ENCODE measurements around the gene PMPCA. TPM values are rescaled to one million over a fixed set of nuclear protein-coding genes. Genes with fewer than 3 reads are reported as not detected.

Gene PMPCA
- total and polyA plus RNA-seq, 7 donors: 22.9 to 49.9 (median 27.1) TPM

GRCh38 chr9:136379891-136380290 lies 30.6 kb upstream of the PMPCA start:
- no peaks in the 10 kb centered on the region for H3K9me3 ChIP-seq
- H3K36me3 ChIP-seq: peaks cover 7 to 66% (median 26%) of the 10 kb centered on the region in 4 donors
- H3K27me3 ChIP-seq: no peaks in the 10 kb centered on the region
- no peak for TF ChIP-seq CTCF (IDR thresholded peaks at IDR 0.05)
- no peak for TF ChIP-seq POLR2A (IDR thresholded peaks at IDR 0.05)
- TF ChIP-seq POLR2AphosphoS5 (IDR thresholded peaks at IDR 0.05): no peak
- no peak for TF ChIP-seq EP300 (IDR thresholded peaks at IDR 0.05)
- H3K27ac ChIP-seq: no peak overlapping the region
- no peak overlapping the region for H3K4me3 ChIP-seq
- no peak for DNase-seq
- H3K4me1 ChIP-seq: no peaks in the 10 kb centered on the region
- WGBS, 2 donors: 90 to 92% methylated on average over 11 of the region's 11 CpGs
- intact Hi-C loops (cut with DNase I): no loop called here

GRCh38 chr9:136380381-136380780 lies 30.1 kb upstream of the PMPCA start:
- H3K4me1 ChIP-seq: no peaks in the 10 kb centered on the region
- no peak overlapping the region for H3K27ac ChIP-seq
- H3K9me3 ChIP-seq: no peaks in the 10 kb centered on the region
- DNase-seq: no peak
- no peak for TF ChIP-seq POLR2A (IDR thresholded peaks at IDR 0.05)
- no peak for TF ChIP-seq POLR2AphosphoS5 (IDR thresholded peaks at IDR 0.05)
- no peak for TF ChIP-seq CTCF (IDR thresholded peaks at IDR 0.05)
- no peak for TF ChIP-seq EP300 (IDR thresholded peaks at IDR 0.05)
- intact Hi-C loops (cut with DNase I): no loop called here
- no peaks in the 10 kb centered on the region for H3K27me3 ChIP-seq
- WGBS, 2 donors: 94 to 95% methylated on average over 17 of the region's 17 CpGs
- peaks cover 7 to 71% (median 28%) of the 10 kb centered on the region in 4 donors for H3K36me3 ChIP-seq
- H3K4me3 ChIP-seq: no peak overlapping the region

GRCh38 chr9:136381311-136381710 lies 29.1 kb upstream of the PMPCA start:
- no peak for TF ChIP-seq EP300 (IDR thresholded peaks at IDR 0.05)
- no peaks in the 10 kb centered on the region for H3K4me1 ChIP-seq
- WGBS, 2 donors: 88 to 92% methylated on average over 9 of the region's 9 CpGs
- no peak for DNase-seq
- no peaks in the 10 kb centered on the region for H3K9me3 ChIP-seq
- H3K36me3 ChIP-seq: peaks cover 7 to 72% (median 28%) of the 10 kb centered on the region in 4 donors
- intact Hi-C loops (cut with DNase I): no loop called here
- no peak overlapping the region for H3K4me3 ChIP-seq
- no peak overlapping the region for H3K27ac ChIP-seq
- no peaks in the 10 kb centered on the region for H3K27me3 ChIP-seq

GRCh38 chr9:136381966-136382513 lies 28.4 kb upstream of the PMPCA start:
- intact Hi-C loops (cut with DNase I): no loop called here

GRCh38 chr9:136383436-136383835 lies 27.0 kb upstream of the PMPCA start:
- no peaks in the 10 kb centered on the region for H3K4me1 ChIP-seq
- peaks cover 20 to 90% (median 39%) of the 10 kb centered on the region in 4 donors for H3K36me3 ChIP-seq
- no peak for DNase-seq
- no peak overlapping the region for H3K4me3 ChIP-seq
- H3K27me3 ChIP-seq: no peaks in the 10 kb centered on the region
- intact Hi-C loops (cut with DNase I): no loop called here
- no peak overlapping the region for H3K27ac ChIP-seq
- H3K9me3 ChIP-seq: no peaks in the 10 kb centered on the region
- 97 to 98% methylated on average over 20 of the region's 20 CpGs for WGBS, 2 donors
- no peak for TF ChIP-seq CTCF (IDR thresholded peaks at IDR 0.05)
- TF ChIP-seq POLR2A (IDR thresholded peaks at IDR 0.05): no peak
- TF ChIP-seq POLR2AphosphoS5 (IDR thresholded peaks at IDR 0.05): no peak
- no peak for TF ChIP-seq EP300 (IDR thresholded peaks at IDR 0.05)

More at GRCh38 chr9:136381966-136382513, 28.4 kb upstream of the PMPCA start:
- Histone ChIP-seq H3K4me3 (no peak overlapping the region), H3K4me1 (no peaks in the 10 kb centered on the region), H3K27ac (no peak overlapping the region), H3K9me3 (no peaks in the 10 kb centered on the region), H3K27me3 (no peaks in the 10 kb centered on the region), H3K36me3 (peaks cover 7 to 79% (median 30%) of the 10 kb centered on the region in 4 donors)
- 91 to 95% methylated on average over 25 of the region's 25 CpGs for WGBS, 2 donors
- TF ChIP-seq EP300 (IDR thresholded peaks at IDR 0.05) (no peak), POLR2AphosphoS5 (IDR thresholded peaks at IDR 0.05) (no peak), POLR2A (IDR thresholded peaks at IDR 0.05) (no peak), CTCF (IDR thresholded peaks at IDR 0.05) (no peak)
- no peak for DNase-seq
